DMS 273 (cell line): ENCODE data around the gene PARD3B.

ENCODE experiments used
- DNase-seq: peaks from one replicate; lab custom pipeline; 2025; ENCODE audit not compliant: unreplicated experiment; lab: John Stamatoyannopoulos, UW

PARD3B gene

GRCh38 chr2:205369813-205370212, 824.5 kb downstream of the PARD3B start:
- DNase-seq = no peak

DNA sequence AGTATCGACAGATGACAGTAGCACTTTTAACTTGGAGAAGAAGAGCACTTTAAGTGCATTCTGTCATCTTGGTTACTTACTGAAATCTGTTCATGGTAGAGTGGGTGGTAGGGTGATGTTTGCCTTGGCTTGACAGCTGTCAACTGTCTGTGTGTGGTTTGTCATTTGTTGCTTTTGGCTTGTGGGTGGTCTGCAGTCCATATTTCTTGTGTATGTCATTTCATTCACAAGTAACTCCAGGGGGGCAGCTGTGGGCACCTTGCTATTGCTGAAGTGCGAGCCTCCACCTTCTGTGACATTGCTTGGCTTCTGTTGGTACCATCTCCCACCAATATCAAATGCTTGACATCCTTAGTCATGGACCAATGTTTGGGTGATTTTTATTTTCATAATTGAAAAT, 825.5 kb downstream of the PARD3B start:
- no peak for DNase-seq

DNA sequence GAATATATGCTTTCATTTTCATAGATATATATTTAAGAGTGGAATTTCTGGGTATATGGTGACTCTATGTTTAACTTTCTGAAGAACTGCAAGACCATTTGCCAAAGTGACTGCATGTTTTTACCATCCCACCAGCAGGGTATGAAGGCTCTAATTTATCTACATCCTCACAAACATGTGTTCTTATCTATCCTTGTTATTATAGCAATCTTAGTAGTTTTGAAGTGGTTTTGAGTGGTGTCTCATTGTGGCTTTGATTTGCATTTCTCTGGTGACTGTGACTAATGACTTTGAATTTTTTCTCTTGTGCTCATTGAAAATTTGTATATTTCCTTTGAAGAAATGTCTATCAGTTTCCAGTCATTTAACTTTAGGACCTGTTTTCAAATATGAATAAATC, 826.9 kb downstream of the PARD3B start:
- no peak for DNase-seq

DNA sequence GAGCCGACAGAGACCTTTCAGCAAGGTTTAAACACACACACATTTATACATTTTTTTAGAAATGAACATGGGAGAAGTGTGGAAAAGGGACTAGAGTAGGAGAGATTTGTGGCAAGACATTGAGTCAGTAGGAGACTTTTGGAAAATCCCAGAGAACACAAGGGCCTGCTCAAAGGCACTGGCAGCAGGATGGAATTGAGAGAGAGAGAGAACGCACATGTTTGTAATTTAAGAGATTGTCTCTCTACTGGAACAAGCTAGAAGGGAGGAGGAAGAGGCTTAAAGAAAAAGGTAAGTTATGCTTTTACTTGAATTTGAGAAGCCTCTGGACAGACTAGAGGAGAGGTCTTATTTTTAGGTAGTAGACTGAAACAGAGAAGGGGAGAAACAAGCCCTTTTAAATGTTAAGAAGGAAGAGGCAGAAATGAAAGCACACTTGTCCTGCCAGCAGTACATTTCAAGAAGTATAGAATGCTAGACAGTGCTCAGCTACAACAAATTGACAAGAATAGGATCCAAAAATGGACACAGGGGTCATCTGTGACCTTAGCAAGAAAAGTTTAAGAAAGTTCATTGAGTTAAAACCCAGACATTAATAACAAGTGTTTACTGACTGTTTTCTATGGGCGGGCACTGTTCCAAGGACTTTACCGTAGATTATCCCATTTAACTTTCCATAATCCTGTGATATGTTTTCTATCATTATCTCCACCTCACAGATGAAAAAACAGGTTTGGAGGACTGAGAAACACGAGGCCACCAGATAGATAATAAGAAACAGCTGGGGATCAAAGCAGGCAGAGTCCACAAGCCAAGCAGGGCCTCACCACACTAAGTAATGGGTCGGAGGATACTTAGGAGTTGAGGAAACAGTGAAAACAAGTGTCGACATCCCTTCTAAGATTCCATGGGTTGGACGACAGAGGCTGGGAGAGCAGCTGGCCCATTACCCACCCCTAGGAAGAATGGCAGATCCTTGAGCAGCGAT, 830.5 kb downstream of the PARD3B start:
- DNase-seq = no peak

- no peak for DNase-seq
Measured at GRCh38 chr2:205377324-205377723, 832.0 kb downstream of the PARD3B start.

DNA sequence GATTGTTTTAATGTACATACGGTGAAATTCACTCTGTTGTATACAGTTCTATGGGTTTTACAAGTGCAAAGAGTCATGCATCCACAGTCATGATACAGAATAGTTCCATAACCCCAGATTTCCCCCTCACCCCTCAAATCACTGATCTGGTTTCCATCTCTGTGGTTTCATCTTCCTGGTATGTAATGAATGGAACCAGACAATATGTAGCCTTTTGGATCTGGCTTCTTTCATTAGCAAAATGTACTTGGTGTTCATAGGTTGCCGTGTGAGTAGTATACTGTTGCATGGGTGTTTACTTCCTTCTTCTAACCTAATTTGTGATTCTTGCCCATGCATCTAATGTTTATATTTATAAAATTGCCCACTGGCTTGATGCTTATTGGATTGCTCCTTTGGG, 838.3 kb downstream of the PARD3B start:
- DNase-seq = no peak

- DNase-seq = no peak
Measured at GRCh38 chr2:205386109-205386508, 840.8 kb downstream of the PARD3B start.

GRCh38 chr2:205387350-205388055, 842.2 kb downstream of the PARD3B start:
- DNase-seq = no peak

DNA sequence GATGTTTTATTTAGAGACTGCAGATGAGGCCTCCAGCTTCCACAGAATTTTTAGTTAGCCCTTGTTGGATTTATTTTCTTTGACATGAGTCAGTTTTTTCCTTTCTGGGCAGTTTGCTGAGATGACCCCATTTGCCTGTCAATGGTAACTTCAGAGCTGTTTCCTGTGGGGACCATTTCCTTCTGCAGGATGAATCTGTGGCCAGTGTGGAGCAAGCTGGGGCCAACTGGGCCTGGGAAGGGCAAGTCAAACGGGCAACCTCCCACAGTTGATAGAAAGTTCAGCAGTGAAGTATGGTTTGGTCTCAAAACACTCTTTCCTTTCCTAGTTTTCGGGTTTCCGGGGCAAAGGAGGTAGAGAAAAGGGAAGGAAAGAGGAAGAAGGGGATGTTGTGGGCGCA, 845.6 kb downstream of the PARD3B start:
- DNase-seq = no peak

- peak; percentile 4 for DNase-seq
Measured at GRCh38 chr2:205401511-205401910, 856.2 kb downstream of the PARD3B start.

GRCh38 chr2:205402011-205402410, 856.7 kb downstream of the PARD3B start:
- DNase-seq = no peak

GRCh38 chr2:205403244-205403825, 858.1 kb downstream of the PARD3B start:
- DNase-seq = no peak

- DNase-seq = no peak
Measured at GRCh38 chr2:205405194-205405593, 859.9 kb downstream of the PARD3B start.

DNA sequence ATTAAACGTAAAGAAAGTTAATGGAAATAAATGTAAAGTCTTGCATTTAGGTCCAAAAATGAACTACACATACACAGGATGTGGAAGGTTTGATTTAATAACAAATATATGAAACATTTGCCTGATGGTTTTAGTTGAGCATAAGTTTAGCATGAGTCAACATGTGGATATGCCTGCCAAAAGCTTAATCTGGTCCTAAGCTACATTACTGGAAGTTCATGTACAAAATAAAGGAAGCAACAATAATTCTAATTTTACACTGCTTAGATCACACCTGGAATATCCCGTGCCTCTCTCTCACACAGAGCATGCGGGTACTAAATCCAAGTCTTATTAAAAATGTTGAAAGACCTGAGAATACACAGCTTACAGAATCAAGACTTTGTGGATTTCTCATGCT, 860.5 kb downstream of the PARD3B start:
- no peak for DNase-seq

- DNase-seq = peak; percentile 5
Measured at GRCh38 chr2:205407984-205408383, 862.7 kb downstream of the PARD3B start.

DNA sequence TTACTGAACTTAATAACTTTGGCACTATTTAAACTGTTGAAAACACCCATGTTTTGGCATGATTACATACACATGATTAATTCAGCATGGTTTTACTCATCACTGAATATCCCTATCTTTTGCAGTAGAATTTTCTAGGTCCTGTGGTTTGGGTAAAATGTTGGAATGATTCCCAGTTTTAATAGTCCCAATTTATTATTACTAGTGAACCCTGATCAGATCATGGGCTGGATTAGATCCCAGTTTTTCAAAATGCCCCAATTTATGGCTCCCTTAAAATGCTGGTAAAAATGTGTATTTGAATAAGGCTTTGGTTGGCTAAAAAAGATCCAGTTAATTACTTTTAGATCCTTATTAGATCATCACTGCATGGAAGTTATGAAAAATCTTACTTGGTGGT, 863.4 kb downstream of the PARD3B start:
- DNase-seq = no peak

- no peak for DNase-seq
Measured at GRCh38 chr2:205409411-205409810, 864.1 kb downstream of the PARD3B start.

GRCh38 chr2:205411558-205411957, 866.3 kb downstream of the PARD3B start:
- peak; percentile 5 for DNase-seq

DNA sequence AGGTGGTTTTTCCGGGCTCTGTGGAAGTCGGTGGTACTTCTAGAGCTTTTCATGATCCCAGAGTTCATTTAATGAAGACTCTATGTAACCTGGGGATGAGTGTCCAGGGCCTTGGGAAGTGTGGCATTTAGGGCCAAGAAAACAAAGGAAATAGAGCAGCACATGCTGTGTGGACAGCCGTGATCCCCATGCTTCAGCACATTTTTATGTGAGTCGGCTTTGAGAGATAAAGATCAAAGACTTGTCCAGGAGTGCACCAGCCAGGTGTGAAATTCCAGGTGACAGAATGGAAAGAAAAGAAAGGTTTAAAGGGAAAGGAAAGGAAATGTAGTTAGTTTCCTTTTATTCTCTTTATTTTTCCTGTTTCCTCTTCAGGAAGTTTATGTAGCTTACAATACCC, 879.1 kb downstream of the PARD3B start:
- no peak for DNase-seq

GRCh38 chr2:205425102-205425501, 879.8 kb downstream of the PARD3B start:
- DNase-seq = no peak

DNA sequence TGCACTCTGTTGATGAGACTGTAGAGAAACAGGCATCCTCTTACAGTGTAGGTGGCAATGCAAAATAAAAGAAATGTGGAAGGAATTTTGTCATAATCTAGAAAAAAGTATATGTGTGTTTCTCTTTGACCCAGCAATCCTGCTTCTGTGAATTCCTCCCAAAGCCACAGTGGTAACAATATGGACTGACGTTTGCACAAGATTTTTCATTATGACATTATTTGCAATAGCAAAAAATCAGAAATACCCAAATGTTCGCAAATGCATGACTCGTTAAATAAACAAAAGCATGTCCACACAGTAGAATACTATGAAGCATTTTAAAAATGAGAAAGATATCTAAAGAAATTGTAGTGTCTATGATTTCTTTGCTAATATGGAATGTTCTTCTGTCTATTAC, 881.8 kb downstream of the PARD3B start:
- no peak for DNase-seq

- no peak for DNase-seq
Measured at GRCh38 chr2:205428811-205429210, 883.5 kb downstream of the PARD3B start.
